KMS-11 (cell line): ENCODE results near the gene PLP1.
A peak's percentile ranks its signal among the peaks of the same experiment; 100 is the strongest.

Experiments used
- H2AFZ ChIP-seq: fragments of 200-600 bp; sonication (generic); 2 replicates; pipeline ENCODE4 v1.6.1; 2016; ENCODE audit warnings: antibody characterized with exemption, mixed run types, low read depth
- H3K27ac ChIP-seq: fragments of 200-600 bp; sonication (generic); 2 replicates; pipeline ENCODE4 v1.6.1; 2016; ENCODE audit warnings: mild to moderate bottlenecking, mixed run types
- H3K27me3 ChIP-seq: fragments of 200-600 bp; sonication (generic); 2 replicates; pipeline ENCODE4 v1.6.1; 2017; ENCODE audit warnings: mild to moderate bottlenecking, low read depth, mixed run types, moderate library complexity; ENCODE audit not compliant: insufficient read depth
- H3K36me3 ChIP-seq: fragments of 200-600 bp; sonication (generic); 2 replicates; pipeline ENCODE4 v1.6.1; 2017; ENCODE audit warnings: mild to moderate bottlenecking, mixed run types; ENCODE audit not compliant: insufficient read depth
- H3K4me1 ChIP-seq: fragments of 200-600 bp; sonication (generic); 2 replicates; pipeline ENCODE4 v1.6.1; 2016; ENCODE audit warnings: mild to moderate bottlenecking, low read depth, mixed run types; ENCODE audit not compliant: poor library complexity, severe bottlenecking
- H3K4me2 ChIP-seq: fragments of 200-600 bp; sonication (generic); 2 replicates; pipeline ENCODE4 v1.7.0; 2016; ENCODE audit warnings: mild to moderate bottlenecking, mixed run types
- H3K4me3 ChIP-seq: fragments of 200-600 bp; sonication (generic); IDR thresholded peaks from 2 replicates; pipeline ENCODE4 v1.6.1; 2017; ENCODE audit warnings: low read depth, low read length, mixed read lengths; ENCODE audit not compliant: insufficient read depth
- H3K79me2 ChIP-seq: fragments of 200-600 bp; sonication (generic); 2 replicates; pipeline ENCODE4 v1.6.1; 2016; ENCODE audit warnings: low read depth, mixed run types; ENCODE audit not compliant: insufficient read depth
- H3K9ac ChIP-seq: fragments of 200-600 bp; sonication (generic); 2 replicates; pipeline ENCODE4 v1.6.1; 2016; ENCODE audit warnings: mild to moderate bottlenecking, mixed run types
- H4K20me1 ChIP-seq: fragments of 200-600 bp; sonication (generic); 2 replicates; pipeline ENCODE4 v1.6.1; 2016; ENCODE audit warnings: mild to moderate bottlenecking, mixed run types; ENCODE audit not compliant: insufficient read depth
- TF ChIP-seq, protein P1 (sequence below): fragments of 200-600 bp; sonication (generic); conservative IDR thresholded peaks from 2 replicates; pipeline ENCODE4 v1.6.1; 2017; ENCODE audit warnings: low read depth, mild to moderate bottlenecking, antibody characterized with exemption, low read length, moderate library complexity, mixed read lengths

The PLP1 gene

DNA sequence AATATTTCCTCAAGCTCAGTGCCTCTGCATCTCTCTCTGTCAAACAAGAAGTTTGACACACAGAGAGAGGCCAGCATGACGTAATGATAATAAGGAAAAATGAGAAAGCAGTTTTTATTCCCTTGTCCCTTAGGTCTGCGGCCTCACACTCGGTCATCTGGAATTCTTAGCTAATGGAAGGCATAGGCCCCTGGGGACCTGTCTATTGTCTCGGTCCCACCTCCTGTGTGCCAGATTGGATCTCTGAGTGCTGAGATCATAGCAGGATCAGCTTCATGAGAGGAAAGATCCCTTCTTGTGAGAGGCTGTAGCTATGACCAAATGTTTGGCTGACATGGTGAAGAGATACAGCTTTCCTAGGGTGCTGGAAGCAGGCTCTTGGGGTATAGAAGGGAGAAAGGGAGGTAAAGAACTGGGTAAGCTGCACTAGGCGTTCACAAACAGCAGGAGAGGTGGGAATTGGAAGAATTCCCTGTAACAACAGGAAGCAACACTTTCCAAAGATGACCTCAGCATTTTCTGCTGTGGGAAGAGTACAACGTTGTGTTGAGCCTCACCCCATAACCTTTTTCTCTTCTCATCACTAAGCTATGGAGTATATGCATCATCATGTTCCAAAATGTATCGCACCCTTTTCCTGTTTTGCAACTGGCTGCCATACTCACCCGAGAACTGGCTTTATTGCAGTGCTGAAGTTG lies 45.7 kb upstream of the PLP1 start:
- Histone ChIP-seq H2AFZ (no peak overlapping the region), H3K27ac (no peak overlapping the region), H3K9ac (no peak overlapping the region), H3K4me3 (no peak overlapping the region), H3K79me2 (no peaks in the 10 kb centered on the region), H4K20me1 (no peaks in the 10 kb centered on the region), H3K4me1 (peaks cover 51% of the 10 kb centered on the region), H3K4me2 (no peak overlapping the region), H3K36me3 (no peaks in the 10 kb centered on the region), H3K27me3 (no peaks in the 10 kb centered on the region)
- TF ChIP-seq, protein P1, sequence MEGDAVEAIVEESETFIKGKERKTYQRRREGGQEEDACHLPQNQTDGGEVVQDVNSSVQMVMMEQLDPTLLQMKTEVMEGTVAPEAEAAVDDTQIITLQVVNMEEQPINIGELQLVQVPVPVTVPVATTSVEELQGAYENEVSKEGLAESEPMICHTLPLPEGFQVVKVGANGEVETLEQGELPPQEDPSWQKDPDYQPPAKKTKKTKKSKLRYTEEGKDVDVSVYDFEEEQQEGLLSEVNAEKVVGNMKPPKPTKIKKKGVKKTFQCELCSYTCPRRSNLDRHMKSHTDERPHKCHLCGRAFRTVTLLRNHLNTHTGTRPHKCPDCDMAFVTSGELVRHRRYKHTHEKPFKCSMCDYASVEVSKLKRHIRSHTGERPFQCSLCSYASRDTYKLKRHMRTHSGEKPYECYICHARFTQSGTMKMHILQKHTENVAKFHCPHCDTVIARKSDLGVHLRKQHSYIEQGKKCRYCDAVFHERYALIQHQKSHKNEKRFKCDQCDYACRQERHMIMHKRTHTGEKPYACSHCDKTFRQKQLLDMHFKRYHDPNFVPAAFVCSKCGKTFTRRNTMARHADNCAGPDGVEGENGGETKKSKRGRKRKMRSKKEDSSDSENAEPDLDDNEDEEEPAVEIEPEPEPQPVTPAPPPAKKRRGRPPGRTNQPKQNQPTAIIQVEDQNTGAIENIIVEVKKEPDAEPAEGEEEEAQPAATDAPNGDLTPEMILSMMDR: no peak

DNA sequence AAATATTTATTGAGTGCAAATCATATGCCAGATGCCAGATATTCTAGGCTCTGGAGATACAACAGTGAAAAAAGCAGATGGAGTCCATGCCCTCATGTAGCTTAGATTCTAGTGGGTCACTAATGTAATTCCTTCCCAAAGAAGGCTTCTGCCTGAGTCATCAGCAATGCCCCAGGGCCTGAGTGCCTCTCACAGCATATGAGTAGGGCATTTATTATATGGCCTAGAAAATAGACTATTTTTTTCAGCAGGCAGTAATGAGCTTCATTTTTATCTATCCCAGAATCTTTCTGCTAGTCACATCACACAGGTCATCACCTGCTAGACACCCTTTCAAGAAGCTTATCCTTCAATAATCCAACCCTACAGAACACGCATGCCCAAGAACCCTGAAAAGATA lies 43.6 kb upstream of the PLP1 start:
- Histone ChIP-seq H3K4me2 (peak overlapping the region; percentile 78), H3K9ac (no peak overlapping the region), H3K27me3 (no peaks in the 10 kb centered on the region), H4K20me1 (no peaks in the 10 kb centered on the region), H3K36me3 (no peaks in the 10 kb centered on the region), H3K4me1 (peaks cover 72% of the 10 kb centered on the region), H3K4me3 (no peak overlapping the region), H3K79me2 (no peaks in the 10 kb centered on the region), H3K27ac (no peak overlapping the region), H2AFZ (no peak overlapping the region)
- TF ChIP-seq, protein P1: no peak

DNA sequence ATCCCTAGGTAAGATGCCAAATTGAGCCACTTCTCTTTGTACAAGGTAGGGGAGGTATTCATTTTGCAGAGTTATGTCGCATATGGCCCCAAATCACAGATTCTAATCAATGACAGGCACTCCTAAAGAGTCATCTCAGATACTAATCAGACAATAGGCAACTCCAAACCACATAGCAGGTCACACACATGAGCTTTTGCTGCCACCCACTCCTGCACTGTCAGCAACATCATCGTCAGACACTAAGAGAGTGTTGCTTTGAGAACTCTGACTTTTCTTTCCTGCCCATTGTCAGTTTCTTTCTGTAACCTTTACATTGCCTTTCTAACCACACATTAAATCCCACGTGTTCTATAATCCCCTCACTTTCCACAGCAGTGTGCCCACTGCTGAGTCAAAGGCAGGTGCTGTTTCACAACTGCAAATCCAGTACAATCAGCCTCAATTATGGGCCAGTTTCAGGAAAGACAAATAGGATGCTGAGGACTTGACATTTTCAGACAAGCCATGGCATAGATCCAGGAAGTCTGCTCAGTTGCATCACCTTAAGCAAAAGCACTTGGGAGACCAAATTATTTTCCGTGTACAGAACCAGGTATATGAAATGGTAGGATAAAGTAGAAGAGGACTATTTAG lies 42.4 kb upstream of the PLP1 start:
- H3K27ac ChIP-seq: peak overlapping the region; percentile 57
- H3K4me3 ChIP-seq: no peak overlapping the region

DNA sequence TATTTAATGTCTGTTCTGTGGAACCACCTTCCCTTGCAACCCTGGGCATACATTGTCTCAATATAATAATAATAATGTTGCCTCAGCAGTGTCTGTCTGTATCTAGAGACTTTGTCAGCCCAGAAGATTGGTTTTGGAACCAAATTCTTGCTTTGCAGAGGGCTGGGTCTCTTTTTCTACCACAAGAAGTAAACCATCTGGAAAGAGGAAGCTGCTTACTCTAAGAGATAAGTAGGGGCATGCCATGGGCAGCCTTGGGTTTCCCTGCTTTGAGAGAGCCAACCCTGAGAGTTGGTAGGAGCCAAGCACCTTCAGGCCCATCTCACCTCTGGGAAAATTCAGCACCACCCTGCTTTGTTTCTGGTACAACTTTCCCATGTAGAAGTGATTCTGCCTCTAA lies 38.9 kb upstream of the PLP1 start:
- Histone ChIP-seq H3K36me3 (no peaks in the 10 kb centered on the region), H2AFZ (no peak overlapping the region), H3K4me3 (no peak overlapping the region), H3K4me2 (no peak overlapping the region), H3K4me1 (peaks cover 56% of the 10 kb centered on the region), H3K9ac (no peak overlapping the region), H3K27ac (no peak overlapping the region), H3K79me2 (no peaks in the 10 kb centered on the region), H4K20me1 (no peaks in the 10 kb centered on the region), H3K27me3 (no peaks in the 10 kb centered on the region)
- TF ChIP-seq, protein P1: no peak

More for the DNA sequence above, 42.4 kb upstream of the PLP1 start:
- no peaks in the 10 kb centered on the region for H3K36me3 ChIP-seq
- H3K9ac ChIP-seq: peak overlapping the region; percentile 14; the same call in 1 of the 2 replicates
- H3K27me3 ChIP-seq: no peaks in the 10 kb centered on the region
- peak overlapping the region; percentile 78 for H3K4me2 ChIP-seq
- H3K79me2 ChIP-seq: no peaks in the 10 kb centered on the region
- no peaks in the 10 kb centered on the region for H4K20me1 ChIP-seq
- TF ChIP-seq, protein P1: no peak
- peaks cover 75% of the 10 kb centered on the region for H3K4me1 ChIP-seq
- H2AFZ ChIP-seq: 0 out of 2 replicates have a peak overlapping the region, but pooled peaks have one; percentile 10
